HG02885 (cell line): ENCODE data around the gene MSI1.
A peak's percentile ranks its signal among the peaks of the same experiment; 100 is the strongest.

ENCODE experiments used
- ATAC-seq: cut with Tn5 transposase; IDR thresholded peaks from one replicate; pipeline ENCODE4 v1.9.1; 2021; ENCODE audit warnings: mild to moderate bottlenecking; ENCODE audit not compliant: unreplicated experiment, poor library complexity

MSI1 gene

GRCh38 chr12:120328228-120328627, 40.7 kb downstream of the MSI1 start:
- ATAC-seq, result no peak

DNA sequence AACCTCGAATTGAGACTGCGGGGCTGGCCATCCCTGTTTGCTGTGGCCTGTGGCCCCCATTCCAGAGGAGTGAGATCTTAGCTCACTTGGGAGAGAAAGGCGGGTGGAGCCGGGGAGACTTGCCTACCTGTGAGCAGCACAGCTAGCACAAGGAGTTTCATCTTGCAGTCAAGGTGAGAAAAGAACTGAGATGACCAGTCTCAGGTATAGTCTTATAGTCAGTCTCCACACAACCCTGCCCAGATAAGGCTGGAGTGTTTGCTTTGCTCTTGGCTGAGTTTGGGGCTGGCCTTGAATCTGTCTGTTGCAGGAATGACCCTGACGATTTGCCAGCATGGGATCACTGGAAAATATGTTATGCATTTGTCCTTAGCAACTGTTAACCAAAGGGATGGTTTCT, 41.4 kb downstream of the MSI1 start, which contains the start of gene PLA2G1B:
Gene PLA2G1B, minus strand, starts transcription at position 187 of the 400 bp plus-strand sequence. Its CDS starts 26 bp downstream, at position 161.
- no peak for ATAC-seq

GRCh38 chr12:120324841-120325417, 44.0 kb downstream of the MSI1 start:
- no peak for ATAC-seq

DNA sequence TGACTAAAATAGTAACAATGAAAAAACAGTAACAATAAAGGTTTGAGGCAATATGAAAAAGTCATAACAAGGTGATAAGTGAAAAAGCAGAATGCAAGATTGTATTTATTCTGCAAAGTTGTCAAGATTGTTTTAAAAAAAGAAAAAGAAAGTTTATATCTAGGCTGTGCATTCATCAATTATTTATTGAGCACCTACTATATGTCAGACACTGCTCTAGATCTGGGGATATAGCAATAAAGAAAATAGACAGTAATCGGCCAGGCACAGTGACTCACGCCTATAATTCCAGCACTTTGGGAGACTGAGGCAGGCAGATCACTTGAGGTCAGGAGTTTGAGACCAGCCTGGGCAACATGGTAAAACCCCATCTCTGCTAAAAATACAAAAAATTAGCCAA, 45.2 kb downstream of the MSI1 start:
- ATAC-seq, result no peak

DNA sequence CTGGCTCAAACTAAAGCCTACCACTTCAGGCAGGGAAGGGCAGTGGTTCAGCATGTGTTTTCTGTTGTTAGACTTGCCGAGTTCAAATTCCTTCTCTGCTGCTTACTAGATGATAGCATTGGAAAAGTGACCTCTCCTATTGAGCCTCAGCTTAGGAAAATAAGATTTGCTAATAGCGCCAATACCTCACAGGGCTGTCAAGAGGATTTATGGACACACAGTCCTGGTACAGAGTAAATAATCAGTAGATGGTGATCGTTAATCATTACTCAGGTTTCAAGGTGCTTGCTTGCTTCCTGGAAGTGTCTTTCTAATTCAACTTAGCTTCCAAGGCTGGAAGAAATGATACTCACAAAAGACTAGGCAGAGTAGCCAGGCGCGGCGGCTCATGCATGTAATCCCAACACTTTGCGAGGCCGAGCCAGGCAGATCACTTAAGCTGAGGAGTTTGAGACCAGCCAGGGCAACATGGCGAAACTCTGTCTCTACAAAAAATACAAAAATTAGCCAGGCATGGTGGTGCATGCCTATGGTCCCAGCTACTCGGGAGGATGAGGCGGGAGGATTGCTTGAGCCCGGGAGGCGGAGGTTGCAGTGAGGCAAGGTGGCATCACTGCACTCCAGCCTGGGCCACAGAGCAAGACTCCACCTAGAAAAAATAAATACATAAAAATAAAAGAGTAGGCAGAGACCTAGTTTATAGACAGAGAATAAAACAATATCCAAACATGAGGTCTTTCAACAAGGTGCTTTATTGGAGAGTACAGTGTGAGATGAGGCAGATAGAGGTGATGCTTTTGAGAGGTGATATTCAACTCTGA, 47.4 kb downstream of the MSI1 start:
- no peak for ATAC-seq

GRCh38 chr12:120317224-120318105, 51.5 kb downstream of the MSI1 start:
- ATAC-seq, result peak; percentile 99

- no peak for ATAC-seq
Measured at GRCh38 chr12:120316798-120317223, 52.2 kb downstream of the MSI1 start.

DNA sequence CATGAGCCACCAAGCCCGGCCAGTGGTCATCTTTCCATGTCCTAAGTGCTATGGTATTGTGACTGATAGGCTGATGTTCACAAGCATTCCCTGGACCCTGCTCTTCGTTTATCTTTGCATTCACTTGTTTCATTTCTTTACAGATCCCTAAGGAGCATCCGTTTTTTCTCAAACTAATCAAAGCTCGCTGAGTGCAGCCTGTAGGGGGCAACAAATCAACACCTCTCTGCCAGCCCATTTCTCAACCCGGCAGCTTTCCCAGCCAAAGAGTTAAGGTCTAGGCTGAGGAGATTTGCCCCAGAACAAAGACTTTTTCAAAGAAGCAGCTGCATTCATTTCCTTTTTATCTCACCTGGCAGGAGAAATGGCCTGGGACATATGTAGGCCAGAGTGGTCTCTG, 54.7 kb downstream of the MSI1 start:
- no peak for ATAC-seq

- ATAC-seq, result peak; percentile 97
Measured at GRCh38 chr12:120301962-120302815, 66.8 kb downstream of the MSI1 start, which contains the start of gene SIRT4. Gene SIRT4, plus strand, starts transcription at chr12:120302321. Its CDS starts 1,241 bp downstream, at chr12:120303562.

- ATAC-seq, result peak; percentile 52
Measured at GRCh38 chr12:120292661-120293531, 76.1 kb downstream of the MSI1 start, which contains the start of gene RNU4-1. Gene RNU4-1, minus strand, starts transcription at chr12:120293237.

GRCh38 chr12:120292411-120292660, 76.6 kb downstream of the MSI1 start:
- peak; percentile 2 for ATAC-seq
